HG02678 (cell line): ENCODE results near the gene SNTN.
"Not testable (repeated sequence)": the region's sequence is repeated elsewhere in the genome, so short reads cannot be mapped to it uniquely, and the experiment has no call there.

ENCODE experiments used
- ATAC-seq: cut with Tn5 transposase; IDR thresholded peaks from one replicate; pipeline ENCODE4 v1.9.1; 2021; ENCODE audit warnings: mild to moderate bottlenecking, moderate library complexity; ENCODE audit not compliant: unreplicated experiment

The SNTN gene

GRCh38 chr3:63652066-63652725 lies at the start of gene SNTN:
TSS of gene SNTN (plus strand) at chr3:63652675. CDS start at chr3:63652688, 13 bp downstream.
- no peak for ATAC-seq

GRCh38 chr3:63607716-63608115 lies 44.8 kb upstream of the SNTN start:
- ATAC-seq: no peak

GRCh38 chr3:63609408-63609807 lies 43.1 kb upstream of the SNTN start:
- ATAC-seq: no peak

GRCh38 chr3:63609834-63610233 lies 42.6 kb upstream of the SNTN start:
- no peak for ATAC-seq

- ATAC-seq: no peak
These were observed 41.1 kb upstream of the SNTN start for GRCh38 chr3:63611382-63611781.

GRCh38 chr3:63613561-63613960 lies 38.9 kb upstream of the SNTN start:
- ATAC-seq: no peak

GRCh38 chr3:63617391-63617790 lies 35.1 kb upstream of the SNTN start:
- ATAC-seq: no peak

GRCh38 chr3:63624941-63625560 lies 27.4 kb upstream of the SNTN start:
- no peak for ATAC-seq

GRCh38 chr3:63631670-63632069 lies 20.8 kb upstream of the SNTN start:
- no peak for ATAC-seq

- no peak for ATAC-seq
These were observed 17.3 kb upstream of the SNTN start for GRCh38 chr3:63635186-63635585.

- no peak for ATAC-seq
These were observed 12.7 kb upstream of the SNTN start for GRCh38 chr3:63639806-63640205.

GRCh38 chr3:63642488-63642887 lies 10.0 kb upstream of the SNTN start:
- ATAC-seq: no peak

GRCh38 chr3:63644212-63644797 lies 8.2 kb upstream of the SNTN start:
- no peak for ATAC-seq

- ATAC-seq: not testable (repeated sequence)
These were observed 7.3 kb upstream of the SNTN start for GRCh38 chr3:63644928-63645781.

GRCh38 chr3:63654211-63654610 lies 1.7 kb downstream of the SNTN start:
- no peak for ATAC-seq

- no peak for ATAC-seq
These were observed 2.5 kb downstream of the SNTN start for GRCh38 chr3:63654931-63655330.

GRCh38 chr3:63655519-63655918 lies 3.0 kb downstream of the SNTN start:
- ATAC-seq: no peak

- ATAC-seq: no peak
These were observed 4.3 kb downstream of the SNTN start for GRCh38 chr3:63656786-63657185.

- ATAC-seq: no peak
These were observed 8.8 kb downstream of the SNTN start for GRCh38 chr3:63661242-63661641.

GRCh38 chr3:63662011-63662410 lies 9.5 kb downstream of the SNTN start:
- ATAC-seq: no peak

GRCh38 chr3:63662500-63662899 lies 10.0 kb downstream of the SNTN start:
- ATAC-seq: no peak
